AG10803 (cell line): ENCODE data around the gene ZPR1.

Experiments used
- DNase-seq: peaks from one replicate; pipeline ENCODE4 v3.0.0; 2010; ENCODE audit warnings: low read depth
- H3K4me3 ChIP-seq: 2 replicates; pipeline ENCODE4 v1.5.1; 2011; ENCODE audit warnings: mild to moderate bottlenecking, low read length, control low read depth
- CTCF ChIP-seq: conservative IDR thresholded peaks from 2 replicates; pipeline ENCODE4 v1.5.1; 2011; ENCODE audit warnings: mild to moderate bottlenecking, low read length, control low read depth, inconsistent platforms

Gene ZPR1

GRCh38 chr11:116740741-116741140, 47.1 kb downstream of the ZPR1 start:
- no peak for TF ChIP-seq CTCF
- H3K4me3 ChIP-seq, result no peak overlapping the region
- no peak for DNase-seq

- no peak for TF ChIP-seq CTCF
- H3K4me3 ChIP-seq, result no peak overlapping the region
- no peak for DNase-seq
These were observed 48.8 kb downstream of the ZPR1 start for GRCh38 chr11:116738975-116739374.

DNA sequence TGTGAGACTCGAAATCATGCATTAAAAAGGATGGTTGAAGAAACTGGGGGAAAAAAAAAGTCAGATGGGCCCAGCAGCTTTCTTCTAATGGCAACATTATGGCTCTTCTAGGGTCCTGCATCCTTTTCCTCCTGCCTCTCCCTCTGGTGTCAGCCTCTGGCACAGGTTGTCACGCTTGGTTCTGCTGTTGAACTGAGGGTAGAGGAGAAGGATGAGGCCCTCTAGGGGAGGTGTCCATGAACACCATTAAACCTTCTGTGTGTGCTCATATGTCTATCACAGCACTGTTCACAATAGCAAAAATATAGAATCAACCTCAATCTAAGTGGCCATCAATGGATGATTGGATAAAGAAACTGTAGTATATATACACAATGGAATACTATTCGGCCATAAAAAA, 51.1 kb downstream of the ZPR1 start:
- no peak overlapping the region for H3K4me3 ChIP-seq
- no peak for DNase-seq
- no peak for TF ChIP-seq CTCF

DNA sequence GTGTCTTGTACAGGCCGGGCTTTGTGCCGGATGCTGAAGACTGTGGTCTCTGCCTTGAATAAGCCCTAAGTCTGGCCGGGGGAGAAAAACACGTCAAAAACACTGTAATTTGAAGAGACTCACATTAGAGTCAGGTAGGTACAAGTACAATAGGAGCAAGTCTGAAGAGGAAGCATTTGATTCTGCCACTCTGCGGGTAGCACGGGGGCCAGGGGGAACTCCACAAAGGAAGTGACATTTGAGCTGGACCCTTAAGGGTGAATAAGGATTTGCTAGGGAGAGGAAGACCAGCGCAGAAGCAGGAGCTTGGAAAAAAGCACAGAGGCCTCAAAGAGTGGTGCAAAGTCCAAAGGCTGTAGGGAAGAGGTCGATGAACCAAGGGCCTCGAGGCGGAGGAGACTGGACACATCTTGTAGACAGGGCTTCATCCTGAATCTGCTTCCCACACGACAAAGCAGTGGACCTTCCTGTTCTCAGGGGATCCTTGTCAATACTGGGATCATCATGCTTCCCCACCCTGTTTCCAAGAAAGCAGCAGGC, 53.8 kb downstream of the ZPR1 start:
- TF ChIP-seq CTCF, result no peak
- no peak overlapping the region for H3K4me3 ChIP-seq
- DNase-seq, result no peak

DNA sequence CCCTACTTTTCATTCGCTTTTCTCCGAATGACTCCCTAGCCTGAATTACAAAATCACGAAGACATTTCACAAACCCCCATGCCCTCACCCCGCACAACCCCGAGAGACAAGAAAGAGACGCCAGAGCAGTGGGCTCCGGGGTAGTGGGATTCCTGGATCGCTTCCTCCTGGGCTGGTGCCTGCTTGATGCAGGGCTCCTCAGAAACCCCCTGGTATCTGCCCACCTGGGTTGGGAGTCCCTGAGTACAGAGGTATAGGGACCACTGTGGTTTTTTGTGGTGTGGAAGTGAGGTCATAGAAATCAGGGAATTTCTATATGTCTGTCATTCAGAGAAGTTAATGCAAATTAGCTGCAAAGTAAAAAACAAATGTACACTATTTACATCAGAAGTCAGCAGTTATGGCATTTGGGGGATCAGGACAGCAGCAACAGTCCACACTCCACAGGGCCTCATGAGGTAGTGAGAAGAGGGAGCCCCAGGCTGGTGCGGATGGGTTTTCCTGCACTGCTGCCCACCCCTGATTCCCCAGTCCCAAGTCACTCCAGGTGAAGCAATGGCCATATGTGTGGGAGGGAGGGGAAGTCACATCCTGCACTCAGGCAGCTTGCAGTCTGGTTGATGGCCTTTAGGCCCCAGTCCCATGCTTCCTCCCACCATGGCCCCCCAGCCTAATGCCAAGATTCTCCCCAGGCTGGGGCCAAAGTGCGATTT, 54.6 kb downstream of the ZPR1 start:
- no peak overlapping the region for H3K4me3 ChIP-seq
- DNase-seq, result no peak
- TF ChIP-seq CTCF, result no peak

DNA sequence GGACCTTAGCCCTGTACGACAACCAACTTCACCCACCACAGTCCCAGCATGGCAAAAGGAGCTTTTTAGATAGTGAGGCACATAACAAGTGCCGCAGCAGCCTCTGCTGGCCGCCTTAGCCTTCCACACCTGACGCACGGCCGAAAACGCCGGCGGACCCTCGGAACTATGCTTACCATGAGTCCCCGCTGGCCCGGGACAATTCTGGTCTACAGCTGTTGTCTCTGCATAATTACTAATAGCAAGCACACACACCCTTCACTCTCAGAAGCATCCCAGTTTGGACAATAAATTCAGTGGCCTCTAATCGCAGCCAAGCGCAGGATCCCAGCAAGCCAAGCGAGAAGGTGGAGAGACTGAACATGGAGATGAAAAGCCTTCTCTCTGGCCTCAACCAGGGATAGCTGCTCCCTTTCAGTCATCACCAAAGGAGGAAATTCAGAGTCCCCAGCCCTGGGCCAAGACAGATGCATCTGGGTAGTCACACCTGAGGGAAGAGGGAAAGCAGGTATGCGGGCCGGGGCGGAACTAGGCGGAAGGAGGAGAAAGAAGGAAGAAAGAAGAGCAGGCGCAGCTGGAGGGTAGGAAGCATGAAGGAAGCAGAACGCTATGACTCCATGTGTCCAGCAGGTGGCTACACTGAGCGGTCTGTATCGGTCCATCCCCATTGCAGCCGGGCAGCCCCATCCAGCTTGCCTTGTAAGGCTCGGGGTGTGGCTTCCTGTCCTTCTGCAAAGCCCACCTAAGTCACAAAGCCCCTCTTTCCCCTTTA, 55.4 kb downstream of the ZPR1 start:
- TF ChIP-seq CTCF, result peak; percentile 88
- DNase-seq, result peak; percentile 62
- H3K4me3 ChIP-seq, result no peak overlapping the region

GRCh38 chr11:116731821-116732220, 56.0 kb downstream of the ZPR1 start:
- TF ChIP-seq CTCF, result no peak
- H3K4me3 ChIP-seq, result no peak overlapping the region
- DNase-seq, result no peak
